HEK293 (cell line): ENCODE results near the gene PACRG.

Experiments used
- CTCF ChIA-PET: fragments of 350-600 bp; formaldehyde crosslinking; extraction: SDS; loops from one replicate; lab custom pipeline; 2021; ENCODE audit warnings: antibody characterized with exemption; lab: Yijun Ruan, JAX
- POLR2A ChIA-PET: fragments of 300-600 bp; formaldehyde crosslinking; extraction: SDS; loops from one replicate; lab custom pipeline; 2020; ENCODE audit warnings: antibody characterized with exemption, inconsistent platforms; lab: Yijun Ruan, JAX
- H3K27ac ChIP-seq: fragments of 200-500 bp; sonication (Bioruptor generic); 2 replicates; pipeline ENCODE4 v1.5.1; 2014; ENCODE audit warnings: low read depth, low read length, control low read depth, inconsistent platforms; ENCODE audit errors: extremely low read depth
- H3K36me3 ChIP-seq, 2 experiments: fragments of 200-500 bp in 1 of 2; sonication (Bioruptor generic) in 1 of 2; 1 replicate in 1 of 2; 2 replicates in 1 of 2; pipeline ENCODE4 v1.5.1; 2014 to 2017; ENCODE audit warnings: inconsistent platforms in 2 of 2, low read length in 2 of 2; ENCODE audit not compliant: control insufficient read depth in 2 of 2, insufficient read depth in 1 of 2
- H3K4me1 ChIP-seq: fragments of 200-500 bp; sonication (Bioruptor generic); 2 replicates; pipeline ENCODE4 v1.5.1; 2014; ENCODE audit warnings: mild to moderate bottlenecking, low read length, inconsistent platforms; ENCODE audit not compliant: control insufficient read depth, insufficient read depth
- H3K4me3 ChIP-seq: 2 replicates; pipeline ENCODE4 v1.5.1; 2011; ENCODE audit warnings: low read depth, mild to moderate bottlenecking, control low read depth, low read length, moderate library complexity
- H3K9me3 ChIP-seq: fragments of 200-500 bp; sonication (Bioruptor generic); 2 replicates; pipeline ENCODE4 v1.5.1; 2014; ENCODE audit warnings: low read depth, low read length, inconsistent platforms; ENCODE audit not compliant: control insufficient read depth, insufficient read depth
- CTCF ChIP-seq: fragments of 450-650 bp; formaldehyde crosslinking; IDR thresholded peaks from 2 replicates; pipeline ENCODE4 v1.5.1; 2016; ENCODE audit warnings: missing biosample characterization, missing genetic modification characterization
- INSM2 ChIP-seq: fragments of 450-650 bp; formaldehyde crosslinking; IDR thresholded peaks from 2 replicates; pipeline ENCODE4 v1.5.1; 2016; ENCODE audit warnings: missing biosample characterization, missing genetic modification characterization
- KLF1 ChIP-seq: fragments of 450-650 bp; formaldehyde crosslinking; IDR thresholded peaks from 2 replicates; pipeline ENCODE4 v1.5.1; 2016; ENCODE audit warnings: missing biosample characterization, missing genetic modification characterization
- MYNN ChIP-seq: fragments of 450-650 bp; formaldehyde crosslinking; IDR thresholded peaks from 2 replicates; pipeline ENCODE4 v1.5.1; 2016; ENCODE audit warnings: missing biosample characterization, missing genetic modification characterization, borderline replicate concordance
- PRDM2 ChIP-seq: fragments of 450-650 bp; formaldehyde crosslinking; IDR thresholded peaks from 2 replicates; pipeline ENCODE4 v1.5.1; 2016; ENCODE audit warnings: missing biosample characterization, missing genetic modification characterization, borderline replicate concordance
- ZBTB7A ChIP-seq: fragments of 450-650 bp; formaldehyde crosslinking; IDR thresholded peaks from 2 replicates; pipeline ENCODE4 v1.5.1; 2016; ENCODE audit warnings: low read depth, missing biosample characterization, missing genetic modification characterization
- ZNF10 ChIP-seq: fragments of 450-650 bp; formaldehyde crosslinking; IDR thresholded peaks from 2 replicates; pipeline ENCODE4 v1.5.1; 2017; ENCODE audit warnings: missing biosample characterization, missing genetic modification characterization
- ZNF146 ChIP-seq: fragments of 450-650 bp; formaldehyde crosslinking; IDR thresholded peaks from 2 replicates; pipeline ENCODE4 v1.5.1; 2016; ENCODE audit warnings: missing biosample characterization, missing genetic modification characterization
- ZNF239 ChIP-seq: fragments of 450-650 bp; formaldehyde crosslinking; IDR thresholded peaks from 2 replicates; pipeline ENCODE4 v1.5.1; 2016; ENCODE audit warnings: missing biosample characterization, missing genetic modification characterization
- ZNF302 ChIP-seq: fragments of 450-650 bp; formaldehyde crosslinking; IDR thresholded peaks from 2 replicates; pipeline ENCODE4 v1.5.1; 2016; ENCODE audit warnings: missing biosample characterization, missing genetic modification characterization, low read depth
- ZNF335 ChIP-seq: fragments of 450-650 bp; formaldehyde crosslinking; conservative IDR thresholded peaks from 2 replicates; pipeline ENCODE4 v1.5.1; 2016; ENCODE audit warnings: missing biosample characterization, missing genetic modification characterization
- ZNF341 ChIP-seq: fragments of 450-650 bp; formaldehyde crosslinking; IDR thresholded peaks from 2 replicates; pipeline ENCODE4; 2016; ENCODE audit warnings: low read depth, missing biosample characterization, missing genetic modification characterization
- ZNF350 ChIP-seq: fragments of 450-650 bp; formaldehyde crosslinking; IDR thresholded peaks from 2 replicates; pipeline ENCODE4 v1.5.0; 2017; ENCODE audit warnings: missing biosample characterization, mild to moderate bottlenecking, missing genetic modification characterization
- ZNF391 ChIP-seq: fragments of 450-650 bp; formaldehyde crosslinking; IDR thresholded peaks from 2 replicates; pipeline ENCODE4 v1.5.1; 2016; ENCODE audit warnings: low read depth, missing biosample characterization, missing genetic modification characterization, borderline replicate concordance
- ZNF394 ChIP-seq: fragments of 450-650 bp; formaldehyde crosslinking; IDR thresholded peaks from 2 replicates; pipeline ENCODE4 v1.5.1; 2016; ENCODE audit warnings: missing biosample characterization, missing genetic modification characterization, mild to moderate bottlenecking, moderate library complexity, borderline replicate concordance
- ZNF449 ChIP-seq: fragments of 450-650 bp; formaldehyde crosslinking; IDR thresholded peaks from 2 replicates; pipeline ENCODE4 v1.5.1; 2017; ENCODE audit warnings: missing biosample characterization, mild to moderate bottlenecking, missing genetic modification characterization, moderate library complexity
- ZNF529 ChIP-seq: fragments of 450-650 bp; formaldehyde crosslinking; IDR thresholded peaks from 2 replicates; pipeline ENCODE4 v1.5.1; 2017; ENCODE audit warnings: missing genetic modification characterization, missing biosample characterization; ENCODE audit not compliant: insufficient replicate concordance
- ZNF561 ChIP-seq: fragments of 450-650 bp; IDR thresholded peaks from 2 replicates; pipeline ENCODE4 v1.5.1; 2018; ENCODE audit warnings: missing biosample characterization, missing genetic modification characterization, borderline replicate concordance
- ZNF621 ChIP-seq: fragments of 450-650 bp; formaldehyde crosslinking; IDR thresholded peaks from 2 replicates; pipeline ENCODE4 v1.5.1; 2017; ENCODE audit warnings: missing biosample characterization, missing genetic modification characterization
- ZNF645 ChIP-seq: fragments of 450-650 bp; formaldehyde crosslinking; IDR thresholded peaks from 2 replicates; pipeline ENCODE4; 2016; ENCODE audit warnings: missing biosample characterization, missing genetic modification characterization
- ZNF677 ChIP-seq: fragments of 450-650 bp; IDR thresholded peaks from 2 replicates; pipeline ENCODE4 v1.5.0; 2018; ENCODE audit warnings: missing biosample characterization, mild to moderate bottlenecking, missing genetic modification characterization, moderate library complexity
- ZNF830 ChIP-seq: fragments of 450-650 bp; IDR thresholded peaks from 2 replicates; pipeline ENCODE4 v1.5.0; 2018; ENCODE audit warnings: missing biosample characterization, missing genetic modification characterization, low read depth, mild to moderate bottlenecking, moderate library complexity
- ZSCAN30 ChIP-seq: fragments of 450-650 bp; IDR thresholded peaks from 2 replicates; pipeline ENCODE4 v1.5.1; 2018; ENCODE audit warnings: missing biosample characterization, mild to moderate bottlenecking, missing genetic modification characterization, moderate library complexity

PACRG gene

GRCh38 chr6:163181666-163182180 lies 453.9 kb downstream of the PACRG start (continued):
- TF ChIP-seq INSM2, result no peak
- TF ChIP-seq ZNF391 (tag by site-specific recombination), result no peak
- no peak for TF ChIP-seq ZNF529 (tag by site-specific recombination)
- no peak for TF ChIP-seq ZNF10 (tag by site-specific recombination)
- no peak for TF ChIP-seq ZNF341 (tag by site-specific recombination)
- TF ChIP-seq ZSCAN30 (tag by site-specific recombination), result no peak
- no peak for TF ChIP-seq ZNF621 (tag by site-specific recombination)
- no peak for TF ChIP-seq ZNF677 (tag by site-specific recombination)

GRCh38 chr6:163182696-163183095 lies 454.9 kb downstream of the PACRG start:
- Histone ChIP-seq H3K9me3 (no peaks in the 10 kb centered on the region), H3K4me1 (no peaks in the 10 kb centered on the region), H3K27ac (no peak overlapping the region), H3K4me3 (no peak overlapping the region), H3K36me3 (no peaks in the 10 kb centered on the region)
- POLR2A ChIA-PET, result no interaction called here
- CTCF ChIA-PET, result interaction anchor here (0.6 kb wide), 2 partner anchors 1527 to 1728 kb away, joined by 3 read pairs; no protein-coding TSS in a partner anchor
- no peak for TF ChIP-seq ZNF302
- TF ChIP-seq ZNF335 (tag by site-specific recombination), result no peak
- TF ChIP-seq KLF1 (tag by site-specific recombination), result no peak
- no peak for TF ChIP-seq ZBTB7A (tag by site-specific recombination)
- TF ChIP-seq PRDM2 (tag by site-specific recombination), result no peak
- no peak for TF ChIP-seq MYNN
- no peak for TF ChIP-seq ZNF350
- TF ChIP-seq ZNF394 (tag by site-specific recombination), result no peak
- no peak for TF ChIP-seq ZNF830
- TF ChIP-seq ZNF239 (tag by site-specific recombination), result no peak
- TF ChIP-seq ZNF146, result no peak
- no peak for TF ChIP-seq ZNF449 (tag by site-specific recombination)
- no peak for TF ChIP-seq ZNF561 (tag by site-specific recombination)
- TF ChIP-seq CTCF (tag by site-specific recombination), result no peak
- TF ChIP-seq ZNF645, result no peak
